ENCODE results near the gene OR8G5.
"Not testable (repeated sequence)": the region's sequence is repeated elsewhere in the genome, so short reads cannot be mapped to it uniquely, and the experiment has no call there.

Gene OR8G5

GRCh38 chr11:124214027-124214426 is 42.1 kb upstream of the OR8G5 start:
- no peak for TF ChIP-seq CTCF (IDR thresholded peaks at IDR 0.05; ENCODE audit: low read depth, low read length)
- no peak for DNase-seq
- H3K4me3 ChIP-seq (ENCODE audit: low read depth, low read length): no peak overlapping the region
- no peaks in the 10 kb centered on the region for H3K36me3 ChIP-seq
- no peaks in the 10 kb centered on the region for H3K4me1 ChIP-seq
- no peaks in the 10 kb centered on the region; the same call in 1 of the 2 replicates for H3K27me3 ChIP-seq
- no peaks in the 10 kb centered on the region for H3K9me3 ChIP-seq

GRCh38 chr11:124219126-124219525 is 37.0 kb upstream of the OR8G5 start:
- TF ChIP-seq CTCF (IDR thresholded peaks at IDR 0.05; ENCODE audit: low read depth, low read length): no peak
- H3K4me3 ChIP-seq (ENCODE audit: low read depth, low read length): no peak overlapping the region
- H3K36me3 ChIP-seq: no peaks in the 10 kb centered on the region
- no peak for DNase-seq
- H3K27me3 ChIP-seq: no peaks in the 10 kb centered on the region
- H3K4me1 ChIP-seq: no peaks in the 10 kb centered on the region
- no peaks in the 10 kb centered on the region for H3K9me3 ChIP-seq

GRCh38 chr11:124222407-124222806 is 33.8 kb upstream of the OR8G5 start:
- no peak for TF ChIP-seq CTCF (IDR thresholded peaks at IDR 0.05; ENCODE audit: low read depth, low read length)
- no peaks in the 10 kb centered on the region for H3K9me3 ChIP-seq
- no peak for DNase-seq
- no peaks in the 10 kb centered on the region for H3K4me1 ChIP-seq
- H3K4me3 ChIP-seq (ENCODE audit: low read depth, low read length): no peak overlapping the region
- no peaks in the 10 kb centered on the region for H3K36me3 ChIP-seq
- no peaks in the 10 kb centered on the region for H3K27me3 ChIP-seq

GRCh38 chr11:124224618-124225423 is 31.4 kb upstream of the OR8G5 start:
- H3K4me3 ChIP-seq (ENCODE audit: low read depth, low read length); H3K36me3 ChIP-seq; H3K27me3 ChIP-seq; H3K4me1 ChIP-seq; DNase-seq; H3K9me3 ChIP-seq: not testable (repeated sequence)

GRCh38 chr11:124225471-124225870 is 30.7 kb upstream of the OR8G5 start:
- no peak for TF ChIP-seq CTCF (IDR thresholded peaks at IDR 0.05; ENCODE audit: low read depth, low read length)
- H3K36me3 ChIP-seq: no peaks in the 10 kb centered on the region
- H3K4me3 ChIP-seq (ENCODE audit: low read depth, low read length): no peak overlapping the region
- H3K27me3 ChIP-seq: no peaks in the 10 kb centered on the region
- H3K9me3 ChIP-seq: no peaks in the 10 kb centered on the region
- H3K4me1 ChIP-seq: no peaks in the 10 kb centered on the region
- DNase-seq: no peak

GRCh38 chr11:124233376-124233775 is 22.8 kb upstream of the OR8G5 start:
- no peaks in the 10 kb centered on the region for H3K36me3 ChIP-seq
- DNase-seq: no peak
- H3K9me3 ChIP-seq: no peaks in the 10 kb centered on the region
- no peaks in the 10 kb centered on the region for H3K4me1 ChIP-seq
- no peak for TF ChIP-seq CTCF (IDR thresholded peaks at IDR 0.05; ENCODE audit: low read depth, low read length)
- H3K27me3 ChIP-seq: no peaks in the 10 kb centered on the region
- no peak overlapping the region for H3K4me3 ChIP-seq (ENCODE audit: low read depth, low read length)

All from BE2C (cell line).